Renal cortex interstitium (tissue), 11 donors: ENCODE measurements around the gene JSRP1. TPM values are rescaled to one million over a fixed set of nuclear protein-coding genes. Genes with fewer than 3 reads are reported as not detected.

Experiments
- DNase-seq, 11 donors: peaks; one replicate each; pipeline ENCODE4 v3.0.0-alpha.2; 2013; ENCODE audit warnings: low read depth in 9 of 11, low spot score in 4 of 11; ENCODE audit errors: extremely low read depth in 1 of 11
- polyA plus RNA-seq, 3 donors: library from polyadenylated mRNA; unstranded; fragments of 120-200 nt; gene quantifications; one replicate each; pipeline ENCODE4 v1.2.1, GENCODE V29; 2013; ENCODE audit not compliant: insufficient read length in 3 of 3

JSRP1 gene
- polyA plus RNA-seq, 3 donors: 0.56 to 1.3 (median 0.59) TPM

GRCh38 chr19:2239173-2239572 lies 17.0 kb downstream of the JSRP1 start:
- DNase-seq: no peak

- DNase-seq: no peak
Observed at GRCh38 chr19:2237869-2238153, 18.4 kb downstream of the JSRP1 start.

GRCh38 chr19:2237051-2237868 lies 19.0 kb downstream of the JSRP1 start:
- DNase-seq: no peak

- DNase-seq: peak; percentile 92 to 97 (median 95)
Observed at GRCh38 chr19:2236314-2237050, 19.7 kb downstream of the JSRP1 start, which contains the start of the genes PLEKHJ1 and SF3A2. PLEKHJ1 (minus strand) TSS chr19:2236329; CDS start chr19:2236248, 81 bp downstream. SF3A2 (plus strand) TSS chr19:2236824; CDS start chr19:2243419, 6,595 bp downstream.

- DNase-seq: no peak
Observed at GRCh38 chr19:2236064-2236313, 20.2 kb downstream of the JSRP1 start.

- no peak for DNase-seq
Observed at GRCh38 chr19:2235381-2236063, 20.7 kb downstream of the JSRP1 start.

- no peak for DNase-seq
Observed at GRCh38 chr19:2234996-2235380, 21.2 kb downstream of the JSRP1 start.

- DNase-seq: no peak
Observed at GRCh38 chr19:2233601-2234280, 22.5 kb downstream of the JSRP1 start.

- DNase-seq: no peak
Observed at GRCh38 chr19:2232286-2233151, 23.7 kb downstream of the JSRP1 start.

- no peak for DNase-seq
Observed at GRCh38 chr19:2231621-2232221, 24.5 kb downstream of the JSRP1 start.

- no peak for DNase-seq
Observed at GRCh38 chr19:2230807-2231533, 25.2 kb downstream of the JSRP1 start.

- DNase-seq: no peak
Observed at GRCh38 chr19:2230033-2230531, 26.1 kb downstream of the JSRP1 start.

GRCh38 chr19:2229103-2230032 lies 26.8 kb downstream of the JSRP1 start:
- no peak for DNase-seq

GRCh38 chr19:2228157-2229030 lies 27.8 kb downstream of the JSRP1 start:
- no peak for DNase-seq

GRCh38 chr19:2227415-2228156 lies 28.6 kb downstream of the JSRP1 start:
- no peak for DNase-seq
